HCT116 (cell line): ENCODE measurements around the gene COX7A2L.

Experiments
- EZH2 ChIP-seq: fragments of 200-600 bp; sonication (generic); IDR thresholded peaks from 2 replicates; pipeline ENCODE4 v1.6.1; 2017; ENCODE audit warnings: antibody characterized with exemption, mixed run types
- ZNF274 ChIP-seq: fragments of 200-500 bp; sonication (Bioruptor generic); IDR thresholded peaks from 2 replicates; pipeline ENCODE4 v1.6.1; 2014; ENCODE audit warnings: mild to moderate bottlenecking, low read depth, low read length, inconsistent platforms
- TF ChIP-seq, protein P1 (sequence below), 3 experiments: fragments of 200-600 bp in 1 of 3; sonication (generic) in 1 of 3; IDR thresholded peaks in 2 of 3; conservative IDR thresholded peaks in 1 of 3; 2 replicates each; pipeline ENCODE4 v1.5.1; 2012 to 2017; ENCODE audit warnings: low read depth in 2 of 3, low read length in 2 of 3, antibody characterized with exemption in 1 of 3, borderline replicate concordance in 1 of 3, control low read depth in 1 of 3, mild to moderate bottlenecking in 1 of 3, mixed read lengths in 1 of 3, mixed run types in 1 of 3, moderate library complexity in 1 of 3; ENCODE audit not compliant: insufficient read depth in 1 of 3

DNA sequence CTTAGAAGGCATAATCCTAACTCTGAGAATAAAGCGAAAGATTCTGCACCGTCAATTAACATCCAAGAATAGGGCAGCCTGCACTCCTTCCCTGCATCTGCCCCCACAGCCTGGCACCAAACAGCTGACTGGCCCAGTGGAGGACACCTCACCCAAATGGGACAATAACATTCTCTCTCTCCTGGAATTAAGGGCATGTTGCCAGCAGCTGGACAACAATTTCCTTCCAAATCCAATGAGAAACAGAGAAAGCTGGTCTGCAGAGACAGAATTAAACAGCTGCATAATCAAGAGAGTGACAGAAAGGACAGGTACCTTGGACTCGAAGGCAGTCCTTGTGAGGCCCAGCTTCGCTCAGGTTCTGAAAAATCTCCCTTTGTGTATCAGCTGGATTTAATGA lies 15.0 kb downstream of the COX7A2L start:
- TF ChIP-seq, protein P1, sequence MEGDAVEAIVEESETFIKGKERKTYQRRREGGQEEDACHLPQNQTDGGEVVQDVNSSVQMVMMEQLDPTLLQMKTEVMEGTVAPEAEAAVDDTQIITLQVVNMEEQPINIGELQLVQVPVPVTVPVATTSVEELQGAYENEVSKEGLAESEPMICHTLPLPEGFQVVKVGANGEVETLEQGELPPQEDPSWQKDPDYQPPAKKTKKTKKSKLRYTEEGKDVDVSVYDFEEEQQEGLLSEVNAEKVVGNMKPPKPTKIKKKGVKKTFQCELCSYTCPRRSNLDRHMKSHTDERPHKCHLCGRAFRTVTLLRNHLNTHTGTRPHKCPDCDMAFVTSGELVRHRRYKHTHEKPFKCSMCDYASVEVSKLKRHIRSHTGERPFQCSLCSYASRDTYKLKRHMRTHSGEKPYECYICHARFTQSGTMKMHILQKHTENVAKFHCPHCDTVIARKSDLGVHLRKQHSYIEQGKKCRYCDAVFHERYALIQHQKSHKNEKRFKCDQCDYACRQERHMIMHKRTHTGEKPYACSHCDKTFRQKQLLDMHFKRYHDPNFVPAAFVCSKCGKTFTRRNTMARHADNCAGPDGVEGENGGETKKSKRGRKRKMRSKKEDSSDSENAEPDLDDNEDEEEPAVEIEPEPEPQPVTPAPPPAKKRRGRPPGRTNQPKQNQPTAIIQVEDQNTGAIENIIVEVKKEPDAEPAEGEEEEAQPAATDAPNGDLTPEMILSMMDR (IDR thresholded peaks at IDR 0.05 in 2 of 3, conservative IDR thresholded peaks at IDR 0.05 in 1 of 3; ENCODE audit: borderline replicate concordance in 1 of 3, insufficient read depth in 1 of 3, low read depth in 2 of 3, low read length in 2 of 3), result no peak
- TF ChIP-seq EZH2 (no peak), ZNF274 (no peak)
